GM12873 (cell line): ENCODE data around the gene PPFIA4.

Experiments used
- CTCF ChIP-seq: IDR thresholded peaks from 2 replicates; pipeline ENCODE4 v1.5.1; 2012; ENCODE audit warnings: low read depth, mild to moderate bottlenecking, moderate library complexity, low read length, control low read depth; ENCODE audit not compliant: insufficient read depth; ENCODE audit errors: missing control alignments

The PPFIA4 gene

DNA sequence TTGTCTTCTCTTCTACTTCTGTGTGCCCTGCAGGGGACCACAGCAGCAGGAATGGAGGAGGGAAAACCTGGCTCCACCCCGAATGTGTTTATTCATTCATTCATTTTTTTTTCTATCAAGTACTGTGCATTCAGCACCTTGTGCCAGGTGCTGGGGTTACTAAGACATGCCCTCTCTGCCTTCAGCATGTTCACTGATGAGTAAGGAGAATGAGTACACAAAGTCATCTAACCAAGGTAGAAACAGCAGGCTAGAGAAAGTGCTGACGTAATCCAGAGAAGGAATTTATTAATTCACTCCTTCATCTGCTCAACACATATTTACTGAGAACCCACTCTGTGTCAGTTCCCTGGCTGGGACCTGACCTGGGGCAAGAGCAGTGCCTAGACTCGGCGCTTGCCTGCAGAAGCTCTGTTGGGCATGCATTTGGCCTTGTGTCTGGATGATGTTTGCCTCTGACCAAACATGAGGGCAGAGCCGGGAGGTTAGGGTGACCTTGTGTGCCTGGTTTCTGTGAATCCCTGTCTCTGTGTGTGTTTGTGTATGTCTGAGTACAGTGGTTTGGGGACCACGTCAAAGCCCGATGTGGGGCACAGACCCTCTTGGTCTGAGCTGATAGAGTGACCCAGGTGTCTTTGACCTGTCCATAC, 62.8 kb downstream of the PPFIA4 start:
- no peak for TF ChIP-seq CTCF

- no peak for TF ChIP-seq CTCF
These were observed 63.4 kb downstream of the PPFIA4 start for GRCh38 chr1:203089651-203090045.

GRCh38 chr1:203090421-203091198, 64.3 kb downstream of the PPFIA4 start:
- no peak for TF ChIP-seq CTCF

GRCh38 chr1:203091199-203091477, 64.8 kb downstream of the PPFIA4 start:
- TF ChIP-seq CTCF: no peak

GRCh38 chr1:203091761-203092330, 65.6 kb downstream of the PPFIA4 start:
- no peak for TF ChIP-seq CTCF

GRCh38 chr1:203093754-203094410, 67.6 kb downstream of the PPFIA4 start:
- no peak for TF ChIP-seq CTCF

DNA sequence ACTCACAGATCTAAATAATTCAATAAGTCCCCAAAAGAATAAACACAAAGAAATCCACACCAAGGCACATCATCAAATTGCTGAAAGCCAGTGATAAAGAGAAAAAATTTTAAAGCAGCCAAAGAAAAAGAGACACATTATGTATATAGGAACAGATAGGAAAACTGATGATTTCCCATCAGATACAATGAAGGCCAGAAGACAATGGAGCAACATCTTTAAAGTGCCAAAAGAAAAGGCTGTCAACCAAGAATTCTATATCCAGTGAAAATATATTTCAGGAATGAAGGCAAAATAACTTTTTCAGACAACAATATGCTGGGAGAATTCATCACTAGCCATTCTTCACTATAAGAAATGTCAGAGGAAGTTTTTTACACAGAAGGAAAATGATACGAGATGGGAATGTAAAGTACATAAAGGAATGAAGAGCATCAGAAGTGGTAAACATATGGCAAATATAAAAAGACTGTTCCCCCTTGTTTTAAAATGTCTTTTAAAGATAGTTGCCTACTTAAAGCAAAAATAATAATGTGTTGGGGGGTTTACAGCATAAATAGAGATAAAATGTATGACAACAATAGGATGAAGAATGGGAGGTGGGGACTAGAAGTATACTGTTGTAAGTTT, 68.9 kb downstream of the PPFIA4 start:
- TF ChIP-seq CTCF: no peak
